ENCODE measurements around the gene TMEM141.
"Not testable (repeated sequence)": the region's sequence is repeated elsewhere in the genome, so short reads cannot be mapped to it uniquely, and the experiment has no call there.

Gene TMEM141

GRCh38 chr9:136795000-136795348 is 3.8 kb downstream of the TMEM141 start:
- no peak overlapping the region for H2AK5ac ChIP-seq (ENCODE audit: low read depth, low read length)
- no peak overlapping the region for H3K27ac ChIP-seq (replicated peaks; ENCODE audit: low read length)
- H3K4me3 ChIP-seq (ENCODE audit: low read length in 2 of 2): no peak overlapping the region
- no peak for DNase-seq (ENCODE audit: low spot score)
- H3K79me1 ChIP-seq (ENCODE audit: low read depth, low read length): no peaks in the 10 kb centered on the region
- WGBS, 2 donors (ENCODE audit: extremely low coverage in 2 of 2, insufficient read length in 2 of 2, insufficient replicate concordance in 1 of 2): no CpG with 5 or more reads among the region's 6 CpGs
- H3K27me3 ChIP-seq (ENCODE audit: control insufficient read depth in 3 of 3, insufficient read depth in 3 of 3, low read depth in 1 of 3, low read length in 3 of 3): peaks cover 0 to 12% (median 5%) of the 10 kb centered on the region in 3 experiments
- H3K18ac ChIP-seq (ENCODE audit: low read length): no peak overlapping the region
- H2BK15ac ChIP-seq (ENCODE audit: low read length): no peak overlapping the region
- H4K8ac ChIP-seq (ENCODE audit: low read depth, low read length): no peak overlapping the region
- no peak overlapping the region for H3K23ac ChIP-seq (ENCODE audit: low read depth, low read length, poor library complexity)
- peaks cover 20 to 31% of the 10 kb centered on the region in 2 donors for H3K4me1 ChIP-seq (ENCODE audit: control insufficient read depth in 2 of 2, insufficient read depth in 1 of 2, low read depth in 1 of 2, low read length in 2 of 2)
- H3K4me2 ChIP-seq (ENCODE audit: insufficient read depth, low read length, poor library complexity, severe bottlenecking): no peak overlapping the region
- H2BK12ac ChIP-seq (ENCODE audit: low read length): no peak overlapping the region
- peaks cover 4 to 14% of the 10 kb centered on the region in 2 donors for H3K36me3 ChIP-seq (replicated peaks in 1 of 2; ENCODE audit: control insufficient read depth in 2 of 2, insufficient read depth in 2 of 2, low read length in 2 of 2)
- no peaks in the 10 kb centered on the region for H3K9me3 ChIP-seq (replicated peaks in 1 of 2; ENCODE audit: control insufficient read depth in 2 of 2, insufficient read depth in 1 of 2, low read depth in 1 of 2, low read length in 2 of 2)
- H3K14ac ChIP-seq (ENCODE audit: low read length): no peak overlapping the region
- H3K9ac ChIP-seq (ENCODE audit: low read depth, low read length, poor library complexity): no peak overlapping the region
- no peak overlapping the region for H2BK5ac ChIP-seq (ENCODE audit: low read length)
- H2AFZ ChIP-seq (ENCODE audit: low read length): no peak overlapping the region
- H4K91ac ChIP-seq (ENCODE audit: low read depth, low read length, poor library complexity): no peak overlapping the region
- no peak overlapping the region for H3K4ac ChIP-seq (ENCODE audit: low read length)
- H2BK120ac ChIP-seq (ENCODE audit: low read depth, low read length): no peak overlapping the region

- Histone ChIP-seq H4K8ac (ENCODE audit: low read depth, low read length) (no peak within 1 kb of the TSS), H2BK5ac (ENCODE audit: low read length) (peak within 1 kb of the TSS; percentile 4), H3K4me3 (ENCODE audit: low read length in 2 of 2) (no peak within 1 kb of the TSS), H3K14ac (ENCODE audit: low read length) (peak within 1 kb of the TSS; percentile 17), H2BK12ac (ENCODE audit: low read length) (no peak within 1 kb of the TSS), H3K79me1 (ENCODE audit: low read depth, low read length) (no peaks in the 10 kb centered on the region), H3K9me3 (replicated peaks in 1 of 2; ENCODE audit: control insufficient read depth in 2 of 2, insufficient read depth in 1 of 2, low read depth in 1 of 2, low read length in 2 of 2) (no peaks in the 10 kb centered on the region), H3K4ac (ENCODE audit: low read length) (no peak within 1 kb of the TSS), H3K4me2 (ENCODE audit: insufficient read depth, low read length, poor library complexity, severe bottlenecking) (no peak within 1 kb of the TSS), H2AFZ (ENCODE audit: low read length) (no peak within 1 kb of the TSS), H2BK120ac (ENCODE audit: low read depth, low read length) (peak within 1 kb of the TSS; percentile 44), H3K23ac (ENCODE audit: low read depth, low read length, poor library complexity) (peak within 1 kb of the TSS; percentile 67), H4K91ac (ENCODE audit: low read depth, low read length, poor library complexity) (no peak within 1 kb of the TSS), H3K36me3 (replicated peaks in 1 of 2; ENCODE audit: control insufficient read depth in 2 of 2, insufficient read depth in 2 of 2, low read length in 2 of 2) (peaks cover 4 to 14% of the 10 kb centered on the region in 2 donors), H2AK5ac (ENCODE audit: low read depth, low read length) (peak within 1 kb of the TSS; percentile 71), H2BK15ac (ENCODE audit: low read length) (no peak within 1 kb of the TSS), H3K4me1 (ENCODE audit: control insufficient read depth in 2 of 2, insufficient read depth in 1 of 2, low read depth in 1 of 2, low read length in 2 of 2) (peaks cover 23 to 32% of the 10 kb centered on the region in 2 donors), H3K9ac (ENCODE audit: low read depth, low read length, poor library complexity) (no peak within 1 kb of the TSS), H3K27ac (replicated peaks; ENCODE audit: low read length) (peak within 1 kb of the TSS; percentile 68), H3K18ac (ENCODE audit: low read length) (peak within 1 kb of the TSS; percentile 88), H3K27me3 (ENCODE audit: control insufficient read depth in 3 of 3, insufficient read depth in 3 of 3, low read depth in 1 of 3, low read length in 3 of 3) (peaks cover 0 to 14% (median 5%) of the 10 kb centered on the region in 3 experiments)
- no CpG with 5 or more reads among the region's 5 CpGs for WGBS, 2 donors (ENCODE audit: extremely low coverage in 2 of 2, insufficient read length in 2 of 2, insufficient replicate concordance in 1 of 2)
- no peak for DNase-seq (ENCODE audit: low spot score)
Measured at GRCh38 chr9:136796238-136796774, 5.2 kb downstream of the TMEM141 start, which contains the start of gene CCDC183. TSS of gene CCDC183 (plus strand) at chr9:136796338. CDS start at chr9:136796398, 60 bp downstream.

GRCh38 chr9:136796775-136797347 is 5.7 kb downstream of the TMEM141 start:
- H3K36me3 ChIP-seq (replicated peaks in 1 of 2; ENCODE audit: control insufficient read depth in 2 of 2, insufficient read depth in 2 of 2, low read length in 2 of 2): peaks cover 4 to 14% of the 10 kb centered on the region in 2 donors
- peaks cover 23 to 28% of the 10 kb centered on the region in 2 donors for H3K4me1 ChIP-seq (ENCODE audit: control insufficient read depth in 2 of 2, insufficient read depth in 1 of 2, low read depth in 1 of 2, low read length in 2 of 2)
- not testable (repeated sequence) for H3K9me3 ChIP-seq (replicated peaks in 1 of 2; ENCODE audit: control insufficient read depth in 2 of 2, insufficient read depth in 1 of 2, low read depth in 1 of 2, low read length in 2 of 2); H3K4me2 ChIP-seq (ENCODE audit: insufficient read depth, low read length, poor library complexity, severe bottlenecking); H2AK5ac ChIP-seq (ENCODE audit: low read depth, low read length); H3K23ac ChIP-seq (ENCODE audit: low read depth, low read length, poor library complexity); H2BK12ac ChIP-seq (ENCODE audit: low read length); H2BK120ac ChIP-seq (ENCODE audit: low read depth, low read length); H3K4ac ChIP-seq (ENCODE audit: low read length); H3K18ac ChIP-seq (ENCODE audit: low read length); H3K9ac ChIP-seq (ENCODE audit: low read depth, low read length, poor library complexity); H4K91ac ChIP-seq (ENCODE audit: low read depth, low read length, poor library complexity); H2BK5ac ChIP-seq (ENCODE audit: low read length); H2BK15ac ChIP-seq (ENCODE audit: low read length); H3K79me1 ChIP-seq (ENCODE audit: low read depth, low read length); H3K4me3 ChIP-seq (ENCODE audit: low read length in 2 of 2); DNase-seq (ENCODE audit: low spot score); H2AFZ ChIP-seq (ENCODE audit: low read length); H4K8ac ChIP-seq (ENCODE audit: low read depth, low read length)
- H3K27ac ChIP-seq (replicated peaks; ENCODE audit: low read length): peak overlapping the region; percentile 68
- WGBS, 2 donors (ENCODE audit: extremely low coverage in 2 of 2, insufficient read length in 2 of 2, insufficient replicate concordance in 1 of 2): no CpG with 5 or more reads among the region's 10 CpGs
- peaks cover 0 to 14% (median 5%) of the 10 kb centered on the region in 3 experiments for H3K27me3 ChIP-seq (ENCODE audit: control insufficient read depth in 3 of 3, insufficient read depth in 3 of 3, low read depth in 1 of 3, low read length in 3 of 3)
- H3K14ac ChIP-seq (ENCODE audit: low read length): peak overlapping the region; percentile 17

- Histone ChIP-seq H3K9ac (ENCODE audit: low read depth, low read length, poor library complexity) (peak overlapping the region; percentile 12), H2BK15ac (ENCODE audit: low read length) (no peak overlapping the region), H3K4me3 (ENCODE audit: low read length in 2 of 2) (no peak overlapping the region), H3K27ac (replicated peaks; ENCODE audit: low read length) (no peak overlapping the region), H3K36me3 (replicated peaks in 1 of 2; ENCODE audit: control insufficient read depth in 2 of 2, insufficient read depth in 2 of 2, low read length in 2 of 2) (peaks cover 0 to 2% of the 10 kb centered on the region in 2 donors), H2AFZ (ENCODE audit: low read length) (no peak overlapping the region), H3K18ac (ENCODE audit: low read length) (peak overlapping the region; percentile 86), H3K4me1 (ENCODE audit: control insufficient read depth in 2 of 2, insufficient read depth in 1 of 2, low read depth in 1 of 2, low read length in 2 of 2) (peaks cover 20 to 28% of the 10 kb centered on the region in 2 donors), H4K8ac (ENCODE audit: low read depth, low read length) (no peak overlapping the region), H2BK12ac (ENCODE audit: low read length) (no peak overlapping the region), H3K23ac (ENCODE audit: low read depth, low read length, poor library complexity) (no peak overlapping the region), H3K79me1 (ENCODE audit: low read depth, low read length) (no peaks in the 10 kb centered on the region), H2AK5ac (ENCODE audit: low read depth, low read length) (peak overlapping the region; percentile 59), H2BK120ac (ENCODE audit: low read depth, low read length) (no peak overlapping the region), H3K9me3 (replicated peaks in 1 of 2; ENCODE audit: control insufficient read depth in 2 of 2, insufficient read depth in 1 of 2, low read depth in 1 of 2, low read length in 2 of 2) (no peaks in the 10 kb centered on the region), H3K4me2 (ENCODE audit: insufficient read depth, low read length, poor library complexity, severe bottlenecking) (no peak overlapping the region), H3K27me3 (ENCODE audit: control insufficient read depth in 3 of 3, insufficient read depth in 3 of 3, low read depth in 1 of 3, low read length in 3 of 3) (peaks cover 0 to 14% (median 5%) of the 10 kb centered on the region in 3 experiments), H4K91ac (ENCODE audit: low read depth, low read length, poor library complexity) (no peak overlapping the region), H3K14ac (ENCODE audit: low read length) (peak overlapping the region; percentile 89), H3K4ac (ENCODE audit: low read length) (no peak overlapping the region), H2BK5ac (ENCODE audit: low read length) (no peak overlapping the region)
- no peak for DNase-seq (ENCODE audit: low spot score)
- no CpG with 5 or more reads among the region's 6 CpGs for WGBS, 2 donors (ENCODE audit: extremely low coverage in 2 of 2, insufficient read length in 2 of 2, insufficient replicate concordance in 1 of 2)
Measured at GRCh38 chr9:136798708-136799078, 7.5 kb downstream of the TMEM141 start.
